Thymus (tissue), 11 donors: Measurements from ENCODE around the gene ETV6. TPM values are rescaled to one million over a fixed set of nuclear protein-coding genes. Genes with fewer than 3 reads are reported as not detected.

Source experiments
- DNase-seq, 9 donors: peaks; one replicate each; pipeline ENCODE4 v3.0.0-alpha.2; 2013; ENCODE audit warnings: low spot score in 9 of 9, low read depth in 6 of 9, missing footprints in 1 of 9
- H3K27ac ChIP-seq, 2 donors: one replicate each; pipeline ENCODE4 v1.5.1; 2013; ENCODE audit warnings: control low read depth in 1 of 2, low read depth in 1 of 2, low read length in 1 of 2, mild to moderate bottlenecking in 1 of 2, moderate library complexity in 1 of 2
- H3K27me3 ChIP-seq, 2 donors: one replicate each; pipeline ENCODE4 v1.5.1; 2013; ENCODE audit warnings: low read length in 1 of 2; ENCODE audit not compliant: control insufficient read depth in 2 of 2, insufficient read depth in 1 of 2
- H3K36me3 ChIP-seq, 2 donors: one replicate each; pipeline ENCODE4 v1.5.1; 2013; ENCODE audit warnings: low read length in 1 of 2, mild to moderate bottlenecking in 1 of 2, moderate library complexity in 1 of 2; ENCODE audit not compliant: control insufficient read depth in 2 of 2, insufficient read depth in 2 of 2
- H3K4me1 ChIP-seq, 2 donors: one replicate each; pipeline ENCODE4 v1.5.1; 2013; ENCODE audit warnings: low read length in 2 of 2; ENCODE audit not compliant: control insufficient read depth in 2 of 2, insufficient read depth in 2 of 2
- H3K4me3 ChIP-seq, 2 donors: one replicate each; pipeline ENCODE4 v1.5.1; 2013; ENCODE audit warnings: low read length in 2 of 2, control low read depth in 1 of 2, mild to moderate bottlenecking in 1 of 2
- H3K9me3 ChIP-seq, 2 donors: one replicate each; pipeline ENCODE4 v1.5.1; 2013; ENCODE audit warnings: low read length in 1 of 2, mild to moderate bottlenecking in 1 of 2; ENCODE audit not compliant: control insufficient read depth in 2 of 2, insufficient read depth in 1 of 2
- WGBS: extraction: QIAGEN DNeasy Blood & Tissue Kit; methylation state at CpG from one replicate; pipeline ENCODE4 v1.1.7; 2013; 5-methylcytosine and 5-hydroxymethylcytosine counted together
- polyA plus RNA-seq: library from polyadenylated mRNA; stranded (reverse); fragments of 200-250 nt; gene quantifications from one replicate; pipeline ENCODE4 v1.2.3, GENCODE V29; 2013
- total RNA-seq: library from RNA; stranded (reverse); fragments of 120-200 nt; gene quantifications from one replicate; pipeline ENCODE4 v1.2.4, GENCODE V29; 2013
- donor health status: healthy.

ETV6 gene
- total and polyA plus RNA-seq, 2 donors: 15.0 to 18.3 TPM

DNA sequence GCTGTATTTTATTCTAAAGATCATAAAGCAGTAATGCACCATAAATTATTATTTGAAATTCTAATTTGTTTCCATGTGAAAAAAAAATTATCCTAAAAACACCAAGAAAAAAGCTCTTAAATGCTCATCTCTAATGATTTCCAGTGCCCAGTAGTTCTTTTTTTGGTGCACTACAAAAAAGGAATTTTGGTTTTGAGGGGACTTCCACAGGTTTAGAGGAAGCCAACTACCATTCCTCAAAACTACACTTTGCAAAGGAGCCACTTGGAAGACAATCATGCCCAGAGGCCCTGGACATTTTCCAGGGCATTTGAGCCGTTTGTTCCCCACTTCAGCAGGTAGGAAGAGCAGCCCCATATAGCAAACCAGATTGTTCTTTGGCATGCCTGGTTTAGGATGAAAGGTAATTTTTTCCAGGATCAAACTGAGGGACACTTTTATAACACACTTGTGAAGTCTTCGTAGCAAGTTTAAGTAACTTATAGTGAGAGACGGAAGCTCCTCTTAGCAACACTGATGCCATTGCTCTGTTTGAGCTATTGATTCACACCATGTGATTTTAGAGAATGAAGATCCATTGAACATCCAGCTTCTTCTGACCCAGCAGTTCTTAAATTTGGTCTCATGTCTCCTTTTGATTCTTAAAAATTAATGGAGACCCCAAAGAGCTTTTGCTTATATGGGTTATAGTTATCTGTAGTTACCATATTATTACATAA is 187.9 kb downstream of the ETV6 start:
- Histone ChIP-seq H3K4me1 (peaks cover 13 to 53% of the 10 kb centered on the region in 2 donors), H3K9me3 (no peaks in the 10 kb centered on the region), H3K27me3 (no peaks in the 10 kb centered on the region), H3K27ac (peak overlapping the region; percentile 0 to 85), H3K36me3 (peaks cover 26 to 58% of the 10 kb centered on the region in 2 donors), H3K4me3 (no peak overlapping the region)
- DNase-seq: no peak
- 78% methylated on average over 3 of the region's 3 CpGs for WGBS

DNA sequence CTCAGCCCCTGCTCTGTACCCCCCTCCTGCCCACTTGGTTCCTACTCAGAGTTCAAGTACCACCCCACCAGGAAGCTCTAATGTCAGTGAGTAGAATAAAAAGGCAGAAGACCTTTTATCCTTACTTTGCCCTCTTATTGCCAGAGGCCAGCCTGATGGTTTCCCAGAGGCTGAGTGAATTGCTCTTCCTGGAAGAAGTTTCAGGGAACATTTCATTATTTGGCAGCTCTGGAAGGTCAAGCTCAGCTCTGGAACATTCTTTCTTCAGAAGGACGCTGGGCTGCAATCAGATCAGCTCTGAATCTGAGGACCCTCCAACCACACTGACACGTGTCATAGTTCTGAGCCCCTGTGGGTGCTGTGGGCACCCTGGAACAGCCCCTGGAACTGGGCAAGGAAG is 188.9 kb downstream of the ETV6 start:
- Histone ChIP-seq H3K4me3 (no peak overlapping the region), H3K36me3 (peaks cover 37 to 60% of the 10 kb centered on the region in 2 donors), H3K4me1 (peaks cover 13 to 50% of the 10 kb centered on the region in 2 donors), H3K27me3 (no peaks in the 10 kb centered on the region), H3K9me3 (no peaks in the 10 kb centered on the region), H3K27ac (peak overlapping the region; percentile 37 to 85)
- DNase-seq: no peak
- WGBS: 71% methylated on average over 2 of the region's 2 CpGs

DNA sequence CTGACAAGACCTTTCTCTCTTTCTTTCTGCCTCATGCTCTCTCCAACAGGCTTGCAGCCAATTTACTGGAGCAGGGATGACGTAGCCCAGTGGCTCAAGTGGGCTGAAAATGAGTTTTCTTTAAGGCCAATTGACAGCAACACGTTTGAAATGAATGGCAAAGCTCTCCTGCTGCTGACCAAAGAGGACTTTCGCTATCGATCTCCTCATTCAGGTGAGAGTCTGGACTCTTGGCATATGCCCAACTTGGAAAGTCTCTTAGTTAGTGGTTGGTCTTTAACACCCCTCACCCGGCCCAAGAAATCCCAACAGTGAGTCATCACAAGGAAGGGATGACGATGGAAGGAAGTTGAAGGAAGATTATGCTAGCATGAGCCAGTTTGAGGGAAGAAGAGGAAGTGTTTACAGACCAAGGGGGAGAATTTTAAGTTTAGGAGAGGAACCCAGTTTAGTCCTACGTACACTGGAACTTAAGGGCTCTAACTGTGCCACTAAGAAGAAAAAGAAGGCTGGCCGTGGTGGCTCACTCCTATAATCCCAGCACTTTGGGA is 189.7 kb downstream of the ETV6 start:
- no peak for DNase-seq
- Histone ChIP-seq H3K4me3 (no peak overlapping the region), H3K36me3 (peaks cover 37 to 60% of the 10 kb centered on the region in 2 donors), H3K9me3 (no peaks in the 10 kb centered on the region), H3K27ac (peak overlapping the region; percentile 56 to 85), H3K27me3 (no peaks in the 10 kb centered on the region), H3K4me1 (peaks cover 13 to 46% of the 10 kb centered on the region in 2 donors)
- 83% methylated on average over 8 of the region's 8 CpGs for WGBS

DNA sequence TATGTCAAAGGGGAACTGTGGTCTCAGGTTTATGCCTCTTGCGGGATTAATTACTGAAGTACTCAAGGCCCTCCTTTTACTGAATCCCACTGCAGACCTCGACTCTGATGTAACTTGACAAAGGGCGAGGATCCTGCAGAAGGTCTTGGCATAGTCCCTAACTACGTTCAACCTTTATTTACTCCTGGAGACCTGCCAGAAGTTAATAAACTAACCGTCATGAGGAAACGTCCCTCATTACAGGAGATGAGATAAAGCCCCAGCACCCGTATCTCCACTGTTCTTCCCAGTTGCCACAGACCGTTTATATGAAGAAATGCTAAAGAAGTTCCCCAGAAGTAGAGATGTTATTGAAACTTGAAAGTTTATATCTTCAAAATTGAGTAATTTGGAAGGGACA is 190.9 kb downstream of the ETV6 start:
- DNase-seq: no peak
- 80% methylated on average over 8 of the region's 8 CpGs for WGBS
- Histone ChIP-seq H3K27me3 (no peaks in the 10 kb centered on the region), H3K4me3 (no peak overlapping the region), H3K36me3 (peaks cover 37 to 71% of the 10 kb centered on the region in 2 donors), H3K9me3 (no peaks in the 10 kb centered on the region), H3K27ac (peak overlapping the region; percentile 53 to 85), H3K4me1 (peaks cover 13 to 39% of the 10 kb centered on the region in 2 donors)

DNA sequence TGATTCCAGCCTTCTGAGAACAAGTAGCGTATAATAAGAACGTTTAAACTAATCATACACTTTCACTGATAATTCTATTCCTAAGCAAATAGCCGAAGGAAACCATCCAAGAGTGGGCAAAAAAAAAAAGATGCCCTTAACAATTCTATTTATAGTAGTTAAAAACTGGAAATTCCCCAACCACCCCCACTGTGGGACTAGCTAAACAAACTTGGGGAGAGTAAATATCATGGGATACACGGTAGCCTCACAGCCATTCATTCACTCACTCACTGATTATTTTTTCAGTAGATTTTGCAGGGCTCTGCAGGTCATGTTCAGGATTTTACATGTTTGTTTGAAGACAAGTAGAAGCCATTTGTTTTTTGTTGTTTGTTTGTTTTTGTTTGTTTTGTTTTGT is 197.0 kb downstream of the ETV6 start:
- H3K36me3 ChIP-seq: peaks cover 40 to 94% of the 10 kb centered on the region in 2 donors

DNA sequence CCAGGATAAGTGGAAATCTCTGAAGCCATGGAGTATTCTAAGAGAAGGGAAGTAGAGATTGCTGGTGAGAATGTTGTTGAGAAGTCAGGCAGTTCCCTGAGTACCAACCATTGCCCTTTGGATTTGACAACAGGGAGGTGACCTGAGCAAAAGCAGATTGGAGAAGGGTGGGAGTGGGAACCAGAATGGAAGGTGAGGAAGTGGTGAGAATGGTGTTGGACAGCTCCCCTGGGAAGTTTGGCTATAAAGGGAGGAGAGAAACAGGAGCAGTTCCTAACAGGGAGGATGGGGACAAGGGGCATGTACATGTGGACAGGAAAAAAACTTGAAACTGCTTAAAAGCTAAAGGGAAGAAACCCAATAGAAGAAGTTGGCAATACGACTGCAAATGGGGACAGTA is 198.1 kb downstream of the ETV6 start:
- H3K4me1 ChIP-seq: peaks cover 17 to 24% of the 10 kb centered on the region in 2 donors
- no peaks in the 10 kb centered on the region for H3K9me3 ChIP-seq
- no peak overlapping the region for H3K4me3 ChIP-seq
- no peaks in the 10 kb centered on the region for H3K27me3 ChIP-seq
- H3K36me3 ChIP-seq: peaks cover 34 to 85% of the 10 kb centered on the region in 2 donors
- no peak for DNase-seq
- no peak overlapping the region for H3K27ac ChIP-seq
- WGBS: 96% methylated on average over 1 of the region's 1 CpG

More for the DNA sequence above, 197.0 kb downstream of the ETV6 start:
- Histone ChIP-seq H3K27ac (no peak overlapping the region), H3K9me3 (no peaks in the 10 kb centered on the region), H3K4me3 (no peak overlapping the region), H3K4me1 (peaks cover 8 to 18% of the 10 kb centered on the region in 2 donors), H3K27me3 (no peaks in the 10 kb centered on the region)
- WGBS: 93% methylated on average over 4 of the region's 4 CpGs
- DNase-seq: no peak

DNA sequence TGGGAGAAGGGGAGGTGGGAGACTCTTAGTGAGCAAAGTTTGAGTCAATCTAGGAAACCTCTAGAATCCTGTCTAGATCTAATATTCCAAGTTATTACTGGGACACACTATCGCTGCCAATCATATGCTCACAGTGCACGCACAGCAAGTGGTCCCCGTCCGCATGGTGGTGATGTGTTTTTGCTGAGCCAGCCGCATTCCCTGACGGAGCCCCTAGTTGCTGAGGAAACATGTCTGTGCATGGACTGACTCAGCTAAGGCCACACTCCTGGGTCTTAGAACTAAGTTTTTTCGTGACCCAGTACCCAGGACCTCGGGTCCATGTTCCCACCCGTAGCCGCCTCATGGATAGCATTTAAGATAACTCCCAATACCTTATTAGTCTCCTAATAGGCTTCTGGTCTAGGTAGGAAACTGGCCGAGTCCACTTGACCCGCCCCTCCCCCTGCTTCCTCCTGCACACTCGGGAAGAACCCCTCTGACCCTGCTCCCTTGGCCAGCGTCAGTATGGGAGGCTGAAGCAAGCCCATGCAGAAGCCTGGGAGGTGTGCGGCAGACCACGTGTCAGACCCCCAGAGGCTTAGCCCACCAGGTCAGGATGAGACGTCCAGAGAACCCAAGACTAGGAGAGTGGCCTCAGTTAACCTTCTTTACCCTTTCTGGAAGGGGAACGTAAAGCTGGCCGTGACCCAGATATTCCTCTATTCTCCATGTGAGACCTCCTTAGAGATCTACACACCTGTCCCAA is 200.5 kb downstream of the ETV6 start:
- 98% methylated on average over 19 of the region's 19 CpGs for WGBS
- Histone ChIP-seq H3K27me3 (no peaks in the 10 kb centered on the region), H3K4me3 (no peak overlapping the region), H3K4me1 (peaks cover 26 to 48% of the 10 kb centered on the region in 2 donors), H3K9me3 (no peaks in the 10 kb centered on the region), H3K27ac (no peak overlapping the region), H3K36me3 (peaks cover 30 to 81% of the 10 kb centered on the region in 2 donors)
- DNase-seq: no peak

DNA sequence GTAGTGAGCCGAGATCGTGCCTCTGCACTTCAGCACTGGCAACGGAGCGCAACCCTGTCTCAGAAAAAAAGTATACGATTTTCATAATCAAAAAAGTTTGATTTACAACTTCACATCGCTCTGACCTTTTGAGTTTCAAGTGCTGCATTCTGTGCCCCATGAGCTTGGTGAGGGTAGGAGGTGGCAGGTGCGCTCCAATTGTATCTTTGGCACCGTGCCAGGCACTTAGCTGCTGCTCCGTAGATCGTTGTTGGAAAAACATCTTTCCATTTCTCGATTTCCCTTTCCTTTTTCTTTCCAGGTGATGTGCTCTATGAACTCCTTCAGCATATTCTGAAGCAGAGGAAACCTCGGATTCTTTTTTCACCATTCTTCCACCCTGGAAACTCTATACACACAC is 203.7 kb downstream of the ETV6 start:
- Histone ChIP-seq H3K27me3 (no peaks in the 10 kb centered on the region), H3K36me3 (peaks cover 30 to 77% of the 10 kb centered on the region in 2 donors), H3K9me3 (no peaks in the 10 kb centered on the region), H3K4me1 (peaks cover 41 to 64% of the 10 kb centered on the region in 2 donors), H3K4me3 (no peak overlapping the region), H3K27ac (peak overlapping the region in 1 of 2 donors; percentile 71)
- peak in 1 of 9 donors; percentile 47 for DNase-seq
- WGBS: 63% methylated on average over 12 of the region's 12 CpGs

DNA sequence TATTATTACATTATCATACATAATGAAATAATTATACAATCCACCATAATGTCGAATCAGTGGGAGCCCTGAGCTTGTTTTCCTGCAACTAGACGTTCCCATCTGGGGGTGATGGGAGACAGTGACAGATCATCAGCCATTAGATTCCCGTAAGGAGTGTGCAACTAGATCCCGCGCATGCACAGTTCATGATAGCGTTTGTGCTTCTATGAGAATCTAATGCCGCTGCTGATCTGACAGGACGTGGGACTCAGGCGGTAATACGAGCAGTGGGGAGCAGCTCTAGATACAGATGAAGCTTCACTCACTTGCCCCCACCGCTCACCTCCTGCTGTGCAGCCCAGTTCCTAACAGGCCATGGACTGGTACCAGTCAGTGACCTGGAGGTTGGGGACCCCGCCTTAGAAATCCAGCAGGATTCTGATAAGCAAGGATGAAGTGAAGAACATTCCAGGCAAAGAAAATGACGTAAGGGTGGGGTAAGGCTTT is 204.6 kb downstream of the ETV6 start:
- no peak for DNase-seq
- Histone ChIP-seq H3K4me3 (no peak overlapping the region), H3K36me3 (peaks cover 24 to 74% of the 10 kb centered on the region in 2 donors), H3K4me1 (peaks cover 41 to 64% of the 10 kb centered on the region in 2 donors), H3K27me3 (no peaks in the 10 kb centered on the region), H3K9me3 (no peaks in the 10 kb centered on the region), H3K27ac (peak overlapping the region in 1 of 2 donors; percentile 71)
- 89% methylated on average over 13 of the region's 13 CpGs for WGBS
